Adipocyte (in vitro differentiated cells): ENCODE results near the gene CREB3L1.
"Not testable (repeated sequence)": the region's sequence is repeated elsewhere in the genome, so short reads cannot be mapped to it uniquely, and the experiment has no call there.

Source experiments
- DNase-seq: peaks from one replicate; pipeline ENCODE4 v3.0.0-alpha.2; 2015; ENCODE audit warnings: low read depth
- H3K27me3 ChIP-seq: replicated peaks from 2 replicates; pipeline ENCODE4 v1.7.0; 2013; ENCODE audit warnings: mild to moderate bottlenecking, low read length, moderate library complexity; ENCODE audit not compliant: control insufficient read depth, insufficient read depth
- H3K36me3 ChIP-seq: 2 replicates; pipeline ENCODE4 v1.7.0; 2013; ENCODE audit warnings: low read length, mild to moderate bottlenecking, moderate library complexity; ENCODE audit not compliant: control insufficient read depth, insufficient read depth, severe bottlenecking
- H3K4me1 ChIP-seq: 2 replicates; pipeline ENCODE4 v1.7.0; 2013; ENCODE audit warnings: mild to moderate bottlenecking, low read length, moderate library complexity; ENCODE audit not compliant: control insufficient read depth, insufficient read depth
- H3K4me3 ChIP-seq: 2 replicates; pipeline ENCODE4 v1.7.0; 2013; ENCODE audit warnings: mild to moderate bottlenecking, low read length, moderate library complexity
- H3K9ac ChIP-seq: 2 replicates; pipeline ENCODE4 v1.7.0; 2013; ENCODE audit warnings: mild to moderate bottlenecking, low read length, moderate library complexity
- H3K9me3 ChIP-seq: 2 replicates; pipeline ENCODE4 v1.7.0; 2013; ENCODE audit warnings: mild to moderate bottlenecking, low read length, moderate library complexity; ENCODE audit not compliant: control insufficient read depth

CREB3L1 gene

GRCh38 chr11:46250745-46251052 lies 26.8 kb upstream of the CREB3L1 start:
- Histone ChIP-seq H3K4me3 (no peak overlapping the region), H3K36me3 (no peaks in the 10 kb centered on the region), H3K4me1 (peaks cover 27% of the 10 kb centered on the region), H3K9ac (no peak overlapping the region), H3K27me3 (no peaks in the 10 kb centered on the region), H3K9me3 (no peaks in the 10 kb centered on the region)
- no peak for DNase-seq

- no peaks in the 10 kb centered on the region for H3K36me3 ChIP-seq
- no peak overlapping the region for H3K9ac ChIP-seq
- H3K9me3 ChIP-seq = no peaks in the 10 kb centered on the region
- no peaks in the 10 kb centered on the region for H3K27me3 ChIP-seq
- H3K4me1 ChIP-seq = peaks cover 27% of the 10 kb centered on the region
- no peak for DNase-seq
- no peak overlapping the region for H3K4me3 ChIP-seq
Measured at GRCh38 chr11:46251954-46252353, 25.5 kb upstream of the CREB3L1 start.

- H3K9ac ChIP-seq = no peak overlapping the region
- H3K36me3 ChIP-seq = no peaks in the 10 kb centered on the region
- no peak for DNase-seq
- H3K9me3 ChIP-seq = no peaks in the 10 kb centered on the region
- H3K4me3 ChIP-seq = no peak overlapping the region
- peaks cover 27% of the 10 kb centered on the region for H3K4me1 ChIP-seq
- no peaks in the 10 kb centered on the region for H3K27me3 ChIP-seq
Measured at GRCh38 chr11:46252373-46252914, 25.0 kb upstream of the CREB3L1 start.

- Histone ChIP-seq H3K4me3 (no peak overlapping the region), H3K9ac (no peak overlapping the region), H3K4me1 (peaks cover 19% of the 10 kb centered on the region), H3K27me3 (no peaks in the 10 kb centered on the region), H3K9me3 (no peaks in the 10 kb centered on the region), H3K36me3 (no peaks in the 10 kb centered on the region)
- no peak for DNase-seq
Measured at GRCh38 chr11:46253258-46254132, 24.0 kb upstream of the CREB3L1 start.

- H3K27me3 ChIP-seq = no peaks in the 10 kb centered on the region
- no peak overlapping the region for H3K4me3 ChIP-seq
- peaks cover 13% of the 10 kb centered on the region for H3K4me1 ChIP-seq
- H3K9me3 ChIP-seq = no peaks in the 10 kb centered on the region
- DNase-seq = no peak
- no peaks in the 10 kb centered on the region for H3K36me3 ChIP-seq
- H3K9ac ChIP-seq = no peak overlapping the region
Measured at GRCh38 chr11:46254133-46254491, 23.4 kb upstream of the CREB3L1 start.

- H3K9me3 ChIP-seq = no peaks in the 10 kb centered on the region
- no peak overlapping the region for H3K4me3 ChIP-seq
- H3K36me3 ChIP-seq = no peaks in the 10 kb centered on the region
- H3K27me3 ChIP-seq = no peaks in the 10 kb centered on the region
- H3K9ac ChIP-seq = no peak overlapping the region
- DNase-seq = no peak
- H3K4me1 ChIP-seq = no peaks in the 10 kb centered on the region
Measured at GRCh38 chr11:46256540-46257001, 20.9 kb upstream of the CREB3L1 start.

- not testable (repeated sequence) for H3K4me3 ChIP-seq, H3K4me1 ChIP-seq, H3K36me3 ChIP-seq, H3K9me3 ChIP-seq, DNase-seq, H3K27me3 ChIP-seq, H3K9ac ChIP-seq
Measured at GRCh38 chr11:46259347-46259746, 18.1 kb upstream of the CREB3L1 start.

GRCh38 chr11:46259971-46260560 lies 17.4 kb upstream of the CREB3L1 start:
- H3K4me1 ChIP-seq = no peaks in the 10 kb centered on the region
- no peaks in the 10 kb centered on the region for H3K27me3 ChIP-seq
- H3K36me3 ChIP-seq = no peaks in the 10 kb centered on the region
- no peak overlapping the region for H3K9ac ChIP-seq
- H3K4me3 ChIP-seq = no peak overlapping the region
- no peak for DNase-seq
- peaks cover 4% of the 10 kb centered on the region for H3K9me3 ChIP-seq

- Histone ChIP-seq H3K27me3 (no peaks in the 10 kb centered on the region), H3K9me3 (peaks cover 4% of the 10 kb centered on the region), H3K36me3 (no peaks in the 10 kb centered on the region), H3K4me1 (no peaks in the 10 kb centered on the region), H3K9ac (no peak overlapping the region), H3K4me3 (no peak overlapping the region)
- no peak for DNase-seq
Measured at GRCh38 chr11:46263120-46263519, 14.3 kb upstream of the CREB3L1 start.

- H3K9me3 ChIP-seq = peaks cover 4% of the 10 kb centered on the region
- no peaks in the 10 kb centered on the region for H3K4me1 ChIP-seq
- H3K36me3 ChIP-seq = no peaks in the 10 kb centered on the region
- no peak overlapping the region for H3K9ac ChIP-seq
- no peak for DNase-seq
- no peaks in the 10 kb centered on the region for H3K27me3 ChIP-seq
- no peak overlapping the region for H3K4me3 ChIP-seq
Measured at GRCh38 chr11:46264030-46264429, 13.4 kb upstream of the CREB3L1 start.

GRCh38 chr11:46264976-46265375 lies 12.5 kb upstream of the CREB3L1 start:
- no peak overlapping the region for H3K4me3 ChIP-seq
- no peaks in the 10 kb centered on the region for H3K4me1 ChIP-seq
- peaks cover 4% of the 10 kb centered on the region for H3K9me3 ChIP-seq
- DNase-seq = no peak
- no peaks in the 10 kb centered on the region for H3K36me3 ChIP-seq
- no peaks in the 10 kb centered on the region for H3K27me3 ChIP-seq
- H3K9ac ChIP-seq = no peak overlapping the region
